ENCODE measurements around the gene OGFR. TPM values are rescaled to one million over a fixed set of nuclear protein-coding genes. Genes with fewer than 3 reads are reported as not detected.

The OGFR gene
- total RNA-seq, 1 experiment from 2014 or later = 78.9 TPM

DNA sequence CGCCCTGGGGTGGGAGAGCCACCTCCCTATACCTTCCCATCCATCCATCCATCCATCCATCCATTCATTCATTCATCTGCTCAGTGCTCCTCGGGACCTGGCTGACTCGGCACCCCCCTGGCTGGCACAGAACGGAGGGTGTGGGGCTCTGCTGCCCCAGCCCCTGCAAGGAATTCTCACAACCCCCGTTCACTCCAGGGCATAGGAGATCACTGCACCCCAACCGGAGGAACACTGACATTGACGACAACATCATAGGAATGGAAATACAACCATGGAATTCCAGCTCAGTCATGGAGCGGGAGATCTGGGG, 36.4 kb upstream of the OGFR start:
- POLR2A ChIA-PET (ENCODE audit: unreplicated experiment) = interaction anchor here (0.6 kb wide), 1 partner anchor 28 kb away, joined by 8 read pairs; no protein-coding TSS in a partner anchor
- no peak for TF ChIP-seq EZH2phosphoT487 (IDR thresholded peaks at IDR 0.05; ENCODE audit: borderline replicate concordance, low read length)
- TF ChIP-seq CTCF (conservative IDR thresholded peaks at IDR 0.05; ENCODE audit: low read depth, low read length) = no peak
- no peak for TF ChIP-seq EZH2 (IDR thresholded peaks at IDR 0.05; ENCODE audit: low read length, unreplicated experiment)
- CTCF ChIA-PET = no interaction called here
- Histone ChIP-seq H3F3A (ENCODE audit: low read length, unreplicated experiment) (no peaks in the 10 kb centered on the region), H2AFZ (ENCODE audit: low read length) (no peak overlapping the region), H3K27me3 (ENCODE audit: low read length) (0 out of 2 replicates have a peak, but pooled peaks cover 4% of the 10 kb centered on the region), H3K79me2 (ENCODE audit: low read length) (no peaks in the 10 kb centered on the region), H3K9me2 (replicated peaks; ENCODE audit: low read length) (no peaks in the 10 kb centered on the region), H3K4me3 (ENCODE audit: low read length) (no peak overlapping the region), H3K36me3 (ENCODE audit: low read depth, low read length) (no peaks in the 10 kb centered on the region), H3K9ac (ENCODE audit: low read length) (no peak overlapping the region), H3K4me2 (ENCODE audit: low read length) (no peak overlapping the region), H3K9me3 (ENCODE audit: low read length) (no peaks in the 10 kb centered on the region), H3K27ac (ENCODE audit: low read length) (no peak overlapping the region), H3K4me1 (ENCODE audit: insufficient read depth, low read length) (peaks cover 7% of the 10 kb centered on the region), H4K20me1 (ENCODE audit: low read length) (no peaks in the 10 kb centered on the region)
- intact Hi-C loops (cut with micrococcal nuclease) = no loop called here
- no TSS peak for BruUV-seq (replicated peaks)
- DNase-seq = no peak
- ATAC-seq = no peak

DNA sequence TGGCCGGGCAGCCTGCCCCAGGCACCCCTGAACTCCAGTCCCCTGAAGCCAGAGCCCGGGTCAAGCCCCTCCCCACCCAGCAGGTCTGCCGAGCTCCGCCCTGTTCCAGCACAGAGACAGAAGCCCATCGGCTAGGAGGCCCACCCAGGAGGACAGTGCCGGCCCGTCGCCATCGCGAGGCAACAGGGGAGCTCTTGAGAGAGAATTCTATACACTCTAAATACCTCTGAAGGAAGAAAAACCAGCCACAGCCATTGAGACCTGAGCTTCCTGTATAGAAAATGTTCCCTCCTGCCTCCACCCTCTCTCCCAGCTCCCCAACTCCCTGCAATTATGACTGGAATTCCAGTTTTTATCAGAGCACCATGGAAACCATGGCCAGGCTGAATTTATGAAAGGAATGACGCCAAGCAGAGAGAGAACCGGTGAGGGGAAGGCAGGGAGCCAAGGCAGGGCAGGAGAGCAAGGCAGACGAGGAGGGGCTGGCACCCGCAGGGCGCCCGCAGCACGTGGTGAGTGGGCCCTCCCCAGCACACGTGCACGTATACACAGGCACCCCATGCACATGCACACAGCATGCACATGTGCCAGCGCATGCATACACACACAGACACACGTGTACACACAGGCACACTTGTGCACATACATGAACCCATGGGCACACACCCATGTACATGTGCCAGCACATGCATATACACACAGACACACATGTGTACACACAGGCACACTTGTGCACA, 35.9 kb upstream of the OGFR start:
- H3K9me3 ChIP-seq (ENCODE audit: low read length) = no peaks in the 10 kb centered on the region
- TF ChIP-seq EZH2 (IDR thresholded peaks at IDR 0.05; ENCODE audit: low read length, unreplicated experiment) = no peak
- TF ChIP-seq EZH2phosphoT487 (IDR thresholded peaks at IDR 0.05; ENCODE audit: borderline replicate concordance, low read length) = no peak
- no peak for TF ChIP-seq CTCF (conservative IDR thresholded peaks at IDR 0.05; ENCODE audit: low read depth, low read length)

DNA sequence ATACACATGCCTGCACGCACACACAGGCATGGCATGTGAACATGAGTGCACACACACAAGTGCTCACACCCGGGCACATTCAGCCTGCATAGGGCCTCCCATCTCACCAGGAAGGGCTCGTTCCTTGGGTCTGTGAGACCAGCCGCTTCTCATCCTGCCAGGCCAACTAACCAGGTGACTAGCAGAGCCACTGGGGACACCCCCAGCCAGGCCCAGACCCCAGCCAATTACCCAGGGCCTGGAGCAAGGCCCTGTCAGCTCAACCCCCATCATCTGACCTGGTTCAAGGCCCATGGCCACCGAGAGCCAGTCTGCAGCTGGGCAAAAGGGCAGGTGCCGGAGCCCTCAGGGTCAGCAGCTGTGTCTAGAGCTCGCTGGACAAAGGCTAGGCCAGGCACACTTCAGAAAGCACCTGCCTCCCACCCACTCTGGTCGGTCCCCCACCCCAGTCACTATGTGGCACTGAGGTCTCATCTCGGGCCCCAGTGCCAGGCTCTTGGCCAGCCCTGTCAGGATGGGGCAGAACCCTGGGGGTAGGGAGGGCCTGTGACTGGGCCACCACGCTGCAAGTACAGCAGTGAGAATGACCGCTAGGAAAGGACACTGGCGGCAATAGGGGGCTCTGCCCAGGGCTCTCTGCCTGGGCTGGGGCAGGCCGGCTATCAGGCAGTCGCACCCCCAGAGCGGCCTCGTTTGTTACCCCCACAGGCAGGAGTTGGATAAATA, 35.1 kb upstream of the OGFR start:
- POLR2A ChIA-PET (ENCODE audit: unreplicated experiment) = no interaction called here

More for the DNA sequence above, 35.9 kb upstream of the OGFR start:
- intact Hi-C loops (cut with micrococcal nuclease) = no loop called here
- H3K79me2 ChIP-seq (ENCODE audit: low read length) = no peaks in the 10 kb centered on the region
- H3K4me1 ChIP-seq (ENCODE audit: insufficient read depth, low read length) = peaks cover 7% of the 10 kb centered on the region
- ATAC-seq (no peak), DNase-seq (no peak)
- no peak overlapping the region for H3K9ac ChIP-seq (ENCODE audit: low read length)
- POLR2A ChIA-PET (ENCODE audit: unreplicated experiment) = no interaction called here
- BruUV-seq (replicated peaks) = no TSS peak
- no peaks in the 10 kb centered on the region for H4K20me1 ChIP-seq (ENCODE audit: low read length)
- H3K27me3 ChIP-seq (ENCODE audit: low read length) = 0 out of 2 replicates have a peak, but pooled peaks cover 4% of the 10 kb centered on the region
- no peaks in the 10 kb centered on the region for H3K9me2 ChIP-seq (replicated peaks; ENCODE audit: low read length)
- CTCF ChIA-PET = no interaction called here
- no peak overlapping the region for H3K4me2 ChIP-seq (ENCODE audit: low read length)
- no peak overlapping the region for H2AFZ ChIP-seq (ENCODE audit: low read length)
- H3K4me3 ChIP-seq (ENCODE audit: low read length) = no peak overlapping the region
- H3F3A ChIP-seq (ENCODE audit: low read length, unreplicated experiment) = no peaks in the 10 kb centered on the region
- H3K36me3 ChIP-seq (ENCODE audit: low read depth, low read length) = no peaks in the 10 kb centered on the region
- no peak overlapping the region for H3K27ac ChIP-seq (ENCODE audit: low read length)

More for the DNA sequence above, 35.1 kb upstream of the OGFR start:
- ATAC-seq (no peak), DNase-seq (no peak)
- intact Hi-C loops (cut with micrococcal nuclease) = no loop called here
- Histone ChIP-seq H3K9me3 (ENCODE audit: low read length) (no peaks in the 10 kb centered on the region), H3K4me2 (ENCODE audit: low read length) (no peak overlapping the region), H3K79me2 (ENCODE audit: low read length) (no peaks in the 10 kb centered on the region), H3K4me1 (ENCODE audit: insufficient read depth, low read length) (peaks cover 7% of the 10 kb centered on the region), H3K27ac (ENCODE audit: low read length) (no peak overlapping the region), H3K36me3 (ENCODE audit: low read depth, low read length) (no peaks in the 10 kb centered on the region), H3K4me3 (ENCODE audit: low read length) (no peak overlapping the region), H2AFZ (ENCODE audit: low read length) (no peak overlapping the region), H3K27me3 (ENCODE audit: low read length) (0 out of 2 replicates have a peak, but pooled peaks cover 4% of the 10 kb centered on the region), H3K9me2 (replicated peaks; ENCODE audit: low read length) (no peaks in the 10 kb centered on the region), H4K20me1 (ENCODE audit: low read length) (no peaks in the 10 kb centered on the region), H3K9ac (ENCODE audit: low read length) (no peak overlapping the region), H3F3A (ENCODE audit: low read length, unreplicated experiment) (no peaks in the 10 kb centered on the region)
- CTCF ChIA-PET = no interaction called here
- BruUV-seq (replicated peaks) = no TSS peak
- TF ChIP-seq EZH2phosphoT487 (IDR thresholded peaks at IDR 0.05; ENCODE audit: borderline replicate concordance, low read length) (no peak), EZH2 (IDR thresholded peaks at IDR 0.05; ENCODE audit: low read length, unreplicated experiment) (no peak), CTCF (conservative IDR thresholded peaks at IDR 0.05; ENCODE audit: low read depth, low read length) (no peak)

Data from PC-3 (cell line).